H1 (cell line): Measurements from ENCODE around the gene L3MBTL4.

Experiments
- CEBPB ChIP-seq: IDR thresholded peaks from 2 replicates; pipeline ENCODE4 v1.6.1; 2012; ENCODE audit warnings: low read depth, low read length
- EZH2 ChIP-seq: fragments of 200-600 bp; sonication (generic); IDR thresholded peaks from 2 replicates; pipeline ENCODE4 v1.7.1; 2012; ENCODE audit warnings: low read depth, mild to moderate bottlenecking, moderate library complexity, low read length, inconsistent platforms; ENCODE audit not compliant: severe bottlenecking
- HDAC2 ChIP-seq, 2 experiments: fragments of 300-600 bp in 1 of 2; sonication (generic) in 1 of 2; IDR thresholded peaks; 2 replicates each; pipeline ENCODE4 v1.6.1; 2011 to 2012; ENCODE audit warnings: low read depth in 2 of 2, low read length in 2 of 2, mild to moderate bottlenecking in 2 of 2, moderate library complexity in 2 of 2, borderline replicate concordance in 1 of 2, inconsistent platforms in 1 of 2
- SIN3A ChIP-seq, 2 experiments: IDR thresholded peaks in 1 of 2; conservative IDR thresholded peaks in 1 of 2; 2 replicates each; pipeline ENCODE4 v1.6.1; 2011 to 2012; ENCODE audit warnings: low read length in 2 of 2, improper control_type of control experiment in 1 of 2, low read depth in 1 of 2, mild to moderate bottlenecking in 1 of 2
- SP2 ChIP-seq: IDR thresholded peaks from 2 replicates; pipeline ENCODE4 v1.6.1; 2012; ENCODE audit warnings: mild to moderate bottlenecking, low read length, inconsistent platforms
- TAF1 ChIP-seq: IDR thresholded peaks from 2 replicates; pipeline ENCODE4 v1.6.1; 2011; ENCODE audit warnings: mild to moderate bottlenecking, low read depth, low read length
- TF ChIP-seq, protein P1 (sequence below), 3 experiments: IDR thresholded peaks; 1 replicate in 2 of 3; 2 replicates in 1 of 3; pipeline versions ENCODE4 v1.5.1 to v1.6.1; 2011; ENCODE audit warnings: low read length in 3 of 3, mild to moderate bottlenecking in 3 of 3, inconsistent platforms in 2 of 3, low read depth in 1 of 3, moderate library complexity in 1 of 3; ENCODE audit not compliant: insufficient read depth in 1 of 3; ENCODE audit errors: control extremely low read depth in 1 of 3

GRCh38 chr18:6203791-6204190 lies 210.9 kb downstream of the L3MBTL4 start:
- TF ChIP-seq, protein P1, sequence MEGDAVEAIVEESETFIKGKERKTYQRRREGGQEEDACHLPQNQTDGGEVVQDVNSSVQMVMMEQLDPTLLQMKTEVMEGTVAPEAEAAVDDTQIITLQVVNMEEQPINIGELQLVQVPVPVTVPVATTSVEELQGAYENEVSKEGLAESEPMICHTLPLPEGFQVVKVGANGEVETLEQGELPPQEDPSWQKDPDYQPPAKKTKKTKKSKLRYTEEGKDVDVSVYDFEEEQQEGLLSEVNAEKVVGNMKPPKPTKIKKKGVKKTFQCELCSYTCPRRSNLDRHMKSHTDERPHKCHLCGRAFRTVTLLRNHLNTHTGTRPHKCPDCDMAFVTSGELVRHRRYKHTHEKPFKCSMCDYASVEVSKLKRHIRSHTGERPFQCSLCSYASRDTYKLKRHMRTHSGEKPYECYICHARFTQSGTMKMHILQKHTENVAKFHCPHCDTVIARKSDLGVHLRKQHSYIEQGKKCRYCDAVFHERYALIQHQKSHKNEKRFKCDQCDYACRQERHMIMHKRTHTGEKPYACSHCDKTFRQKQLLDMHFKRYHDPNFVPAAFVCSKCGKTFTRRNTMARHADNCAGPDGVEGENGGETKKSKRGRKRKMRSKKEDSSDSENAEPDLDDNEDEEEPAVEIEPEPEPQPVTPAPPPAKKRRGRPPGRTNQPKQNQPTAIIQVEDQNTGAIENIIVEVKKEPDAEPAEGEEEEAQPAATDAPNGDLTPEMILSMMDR (IDR thresholded peaks at IDR 0.05; ENCODE audit: control extremely low read depth in 1 of 3, insufficient read depth in 1 of 3, low read depth in 1 of 3, low read length in 3 of 3): no peak
- TF ChIP-seq EZH2: no peak
- TF ChIP-seq CEBPB: no peak
- no peak for TF ChIP-seq SP2
- no peak for TF ChIP-seq HDAC2 (IDR thresholded peaks at IDR 0.05; ENCODE audit: borderline replicate concordance in 1 of 2, low read depth in 2 of 2, low read length in 2 of 2)
- no peak for TF ChIP-seq TAF1
- TF ChIP-seq SIN3A (conservative IDR thresholded peaks at IDR 0.05 in 1 of 2, IDR thresholded peaks at IDR 0.05 in 1 of 2; ENCODE audit: low read depth in 1 of 2, low read length in 2 of 2): no peak
